Smooth muscle cell (in vitro differentiated cells): ENCODE measurements around the gene OR5B2. TPM values are rescaled to one million over a fixed set of nuclear protein-coding genes. Genes with fewer than 3 reads are reported as not detected.
"Not testable (repeated sequence)": the region's sequence is repeated elsewhere in the genome, so short reads cannot be mapped to it uniquely, and the experiment has no call there.

Experiments
- DNase-seq: peaks from one replicate; lab custom pipeline; 2025; ENCODE audit not compliant: unreplicated experiment; lab: John Stamatoyannopoulos, UW
- H2AFZ ChIP-seq: fragments of 200-600 bp; sonication (generic); 2 replicates; pipeline ENCODE4 v1.6.0; 2016; ENCODE audit warnings: antibody characterized with exemption, low read depth, mild to moderate bottlenecking
- H3F3A ChIP-seq: fragments of 200-600 bp; sonication (generic); 2 replicates; pipeline ENCODE4 v1.6.0; 2017; ENCODE audit warnings: antibody characterized with exemption, low read depth
- H3K27ac ChIP-seq: fragments of 200-600 bp; sonication (generic); 2 replicates; pipeline ENCODE4 v1.5.1; 2016; ENCODE audit warnings: low read depth, mild to moderate bottlenecking
- H3K27me3 ChIP-seq: fragments of 200-600 bp; sonication (generic); 2 replicates; pipeline ENCODE4 v1.6.1; 2016; ENCODE audit warnings: low read depth, mild to moderate bottlenecking
- H3K36me3 ChIP-seq: fragments of 200-600 bp; sonication (generic); 2 replicates; pipeline ENCODE4 v1.5.1; 2016; ENCODE audit warnings: low read depth
- H3K4me1 ChIP-seq: fragments of 200-600 bp; sonication (generic); 2 replicates; pipeline ENCODE4 v1.5.1; 2016; ENCODE audit warnings: low read depth
- H3K4me2 ChIP-seq: fragments of 200-600 bp; sonication (generic); 2 replicates; pipeline ENCODE4 v1.6.0; 2016; ENCODE audit warnings: mild to moderate bottlenecking
- H3K4me3 ChIP-seq: fragments of 200-600 bp; sonication (generic); 2 replicates; pipeline ENCODE4 v1.5.1; 2016; ENCODE audit warnings: mild to moderate bottlenecking
- H3K79me2 ChIP-seq: fragments of 200-600 bp; sonication (generic); 2 replicates; pipeline ENCODE4 v1.6.0; 2016; ENCODE audit warnings: low read depth, mild to moderate bottlenecking
- H3K9ac ChIP-seq: fragments of 200-600 bp; sonication (generic); 2 replicates; pipeline ENCODE4 v1.6.0; 2016; ENCODE audit warnings: low read depth
- H3K9me3 ChIP-seq: fragments of 200-600 bp; sonication (generic); replicated peaks from 2 replicates; pipeline ENCODE4 v1.5.1; 2016; ENCODE audit warnings: low read depth
- H4K20me1 ChIP-seq: fragments of 200-600 bp; sonication (generic); 2 replicates; pipeline ENCODE4 v1.6.0; 2016; ENCODE audit warnings: low read depth
- WGBS: methylation state at CpG from one replicate; pipeline ENCODE4 v1.1.7; 2016; ENCODE audit warnings: low lambda C conversion rate; 5-methylcytosine and 5-hydroxymethylcytosine counted together
- polyA plus RNA-seq: library from polyadenylated mRNA; unstranded; fragments of >200 nt; fragmentation: Nextera tagmentation; extraction: Ambion mirVana; gene quantifications from 2 replicates; pipeline ENCODE4 v1.2.1, GENCODE V29; 2016
- total RNA-seq: library from RNA; depleted of rRNA; stranded (reverse); fragments of >200 nt; gene quantifications from 2 replicates; pipeline ENCODE4 v1.2.3, GENCODE V29; 2014
- TF ChIP-seq, protein P1 (sequence below): fragments of 200-600 bp; sonication (generic); IDR thresholded peaks from 2 replicates; pipeline ENCODE4 v1.5.1; 2017; ENCODE audit warnings: borderline replicate concordance, mild to moderate bottlenecking, antibody characterized with exemption; ENCODE audit not compliant: insufficient read depth, poor library complexity, severe bottlenecking

The OR5B2 gene
- total and polyA plus RNA-seq, 2 experiments from 2014 or later = not detected

- H3K9me3 ChIP-seq = peaks cover 3% of the 10 kb centered on the region
- 86% methylated on average over 1 of the region's 1 CpG for WGBS
Observed at GRCh38 chr11:58406774-58407173, 21.1 kb downstream of the OR5B2 start, which contains the start of gene OR5B3. OR5B3 (minus strand) TSS chr11:58406874; CDS start chr11:58403409, 3,465 bp downstream.

DNA sequence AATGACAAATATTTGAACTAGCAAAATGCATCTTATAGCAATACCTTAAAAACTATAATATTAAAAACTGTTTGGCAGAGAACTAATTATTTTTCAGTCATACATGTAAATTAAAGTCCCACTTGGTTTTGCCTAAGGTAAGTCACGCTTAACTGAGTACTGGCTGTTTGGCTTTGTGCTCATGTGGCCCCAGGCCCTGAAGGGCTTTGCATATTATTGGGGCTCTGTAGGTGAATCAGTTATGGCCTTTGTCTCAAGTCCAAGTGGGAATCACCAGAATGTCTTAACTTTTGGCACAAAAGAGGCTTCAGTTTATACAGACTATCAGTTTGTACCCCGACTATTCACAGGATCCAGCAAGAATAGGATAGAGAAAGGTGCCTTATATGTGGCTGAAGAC, 28.3 kb downstream of the OR5B2 start:
- not testable (repeated sequence) for H3K27me3 ChIP-seq, H4K20me1 ChIP-seq, H3K79me2 ChIP-seq, H3K4me3 ChIP-seq, H3K4me2 ChIP-seq, H3K4me1 ChIP-seq, H3K36me3 ChIP-seq, H3F3A ChIP-seq, H3K27ac ChIP-seq, H2AFZ ChIP-seq, H3K9me3 ChIP-seq, H3K9ac ChIP-seq, DNase-seq
- WGBS = 80% methylated on average over 1 of the region's 2 CpGs

More at GRCh38 chr11:58406774-58407173, 21.1 kb downstream of the OR5B2 start, which contains the start of gene OR5B3:
- no peaks in the 10 kb centered on the region for H3K36me3 ChIP-seq
- H3K4me2 ChIP-seq = no peak within 1 kb of the TSS
- H3K9ac ChIP-seq = no peak within 1 kb of the TSS
- H3K27me3 ChIP-seq = no peaks in the 10 kb centered on the region
- no peak for DNase-seq
- no peaks in the 10 kb centered on the region for H3K79me2 ChIP-seq
- H3K4me3 ChIP-seq = no peak within 1 kb of the TSS
- no peaks in the 10 kb centered on the region for H3K4me1 ChIP-seq
- H2AFZ ChIP-seq = no peak within 1 kb of the TSS
- H3F3A ChIP-seq = no peaks in the 10 kb centered on the region
- no peaks in the 10 kb centered on the region for H4K20me1 ChIP-seq
- H3K27ac ChIP-seq = no peak within 1 kb of the TSS
- TF ChIP-seq, protein P1, sequence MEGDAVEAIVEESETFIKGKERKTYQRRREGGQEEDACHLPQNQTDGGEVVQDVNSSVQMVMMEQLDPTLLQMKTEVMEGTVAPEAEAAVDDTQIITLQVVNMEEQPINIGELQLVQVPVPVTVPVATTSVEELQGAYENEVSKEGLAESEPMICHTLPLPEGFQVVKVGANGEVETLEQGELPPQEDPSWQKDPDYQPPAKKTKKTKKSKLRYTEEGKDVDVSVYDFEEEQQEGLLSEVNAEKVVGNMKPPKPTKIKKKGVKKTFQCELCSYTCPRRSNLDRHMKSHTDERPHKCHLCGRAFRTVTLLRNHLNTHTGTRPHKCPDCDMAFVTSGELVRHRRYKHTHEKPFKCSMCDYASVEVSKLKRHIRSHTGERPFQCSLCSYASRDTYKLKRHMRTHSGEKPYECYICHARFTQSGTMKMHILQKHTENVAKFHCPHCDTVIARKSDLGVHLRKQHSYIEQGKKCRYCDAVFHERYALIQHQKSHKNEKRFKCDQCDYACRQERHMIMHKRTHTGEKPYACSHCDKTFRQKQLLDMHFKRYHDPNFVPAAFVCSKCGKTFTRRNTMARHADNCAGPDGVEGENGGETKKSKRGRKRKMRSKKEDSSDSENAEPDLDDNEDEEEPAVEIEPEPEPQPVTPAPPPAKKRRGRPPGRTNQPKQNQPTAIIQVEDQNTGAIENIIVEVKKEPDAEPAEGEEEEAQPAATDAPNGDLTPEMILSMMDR = no peak

DNA sequence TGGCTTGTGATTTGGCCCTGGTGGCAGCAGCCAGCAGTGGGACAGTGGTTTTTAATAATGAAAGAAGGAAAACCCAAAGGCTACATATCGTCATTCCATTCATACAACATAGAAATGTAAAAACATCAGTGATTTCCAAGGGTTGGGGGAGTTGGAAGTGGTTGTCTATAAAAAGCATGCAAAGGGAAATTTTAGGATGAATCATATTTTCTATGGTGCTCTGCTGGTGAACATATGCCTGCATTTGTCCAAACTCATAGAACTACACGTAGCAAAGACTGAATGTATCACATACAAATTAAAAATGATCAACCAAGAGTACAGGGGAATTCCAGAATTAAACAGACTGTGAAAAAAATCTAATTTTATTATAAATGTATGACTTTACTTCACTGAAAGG, 32.3 kb downstream of the OR5B2 start:
- H3F3A ChIP-seq = no peaks in the 10 kb centered on the region
- 76% methylated on average over 2 of the region's 2 CpGs for WGBS
- no peaks in the 10 kb centered on the region for H3K27me3 ChIP-seq
- peaks cover 8% of the 10 kb centered on the region for H3K9me3 ChIP-seq
- H3K9ac ChIP-seq = no peak overlapping the region
- no peaks in the 10 kb centered on the region for H3K36me3 ChIP-seq
- H3K4me3 ChIP-seq = no peak overlapping the region
- no peak overlapping the region for H3K4me2 ChIP-seq
- no peaks in the 10 kb centered on the region for H4K20me1 ChIP-seq
- no peak overlapping the region for H3K27ac ChIP-seq
- H3K79me2 ChIP-seq = no peaks in the 10 kb centered on the region
- H2AFZ ChIP-seq = no peak overlapping the region
- no peaks in the 10 kb centered on the region for H3K4me1 ChIP-seq
- no peak for DNase-seq
- TF ChIP-seq, protein P1 = no peak

DNA sequence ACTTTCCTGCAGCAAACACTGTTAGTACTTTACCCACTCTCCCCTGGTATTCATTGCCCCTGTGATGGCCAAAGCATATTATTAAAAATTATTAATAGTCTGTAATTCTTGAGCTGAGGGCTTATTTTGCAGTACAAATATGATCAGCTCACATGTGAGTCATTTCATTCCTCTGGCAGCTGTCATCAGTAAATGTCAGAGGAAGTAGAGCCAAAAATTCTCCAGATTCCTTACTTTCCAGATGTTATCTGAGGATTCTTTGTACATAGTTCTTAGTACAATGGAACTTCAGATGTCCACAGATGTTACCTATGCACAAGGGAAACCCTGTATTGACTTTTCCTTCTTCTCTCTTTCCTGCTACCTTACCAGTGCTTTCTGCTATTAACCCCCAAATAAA, 33.7 kb downstream of the OR5B2 start:
- H3K9ac ChIP-seq = no peak overlapping the region
- TF ChIP-seq, protein P1 = no peak

More for the DNA sequence above, 33.7 kb downstream of the OR5B2 start:
- Histone ChIP-seq H3K27ac (no peak overlapping the region), H3K79me2 (no peaks in the 10 kb centered on the region), H4K20me1 (no peaks in the 10 kb centered on the region), H3K36me3 (no peaks in the 10 kb centered on the region), H3K27me3 (no peaks in the 10 kb centered on the region), H3K9me3 (peaks cover 8% of the 10 kb centered on the region), H3K4me1 (no peaks in the 10 kb centered on the region), H3K4me3 (no peak overlapping the region), H2AFZ (no peak overlapping the region), H3F3A (no peaks in the 10 kb centered on the region), H3K4me2 (no peak overlapping the region)
- DNase-seq = no peak
